Transverse colon (tissue), 4 donors: Measurements from ENCODE around the gene SMIM7. TPM values are rescaled to one million over a fixed set of nuclear protein-coding genes. Genes with fewer than 3 reads are reported as not detected.

Experiments
- DNase-seq: peaks from one replicate; pipeline ENCODE4 v3.0.0-alpha.2; 2019
- H3K27ac ChIP-seq, 4 donors: fragments of 200-600 bp; sonication (generic); 2 replicates each; pipeline ENCODE4 v1.5.1; 2016 to 2018; ENCODE audit warnings: inconsistent platforms in 4 of 4
- H3K27me3 ChIP-seq: fragments of 200-600 bp; sonication (generic); 2 replicates; pipeline ENCODE4 v1.5.1; 2017; ENCODE audit warnings: inconsistent platforms
- H3K36me3 ChIP-seq, 4 donors: fragments of 200-600 bp; sonication (generic); 2 replicates each; pipeline ENCODE4 v1.5.1; 2017 to 2019; ENCODE audit warnings: inconsistent platforms in 4 of 4
- H3K4me1 ChIP-seq, 4 donors: fragments of 200-600 bp; sonication (generic); 2 replicates each; pipeline ENCODE4 v1.5.1; 2017 to 2020; ENCODE audit warnings: inconsistent platforms in 4 of 4
- H3K4me3 ChIP-seq, 4 donors: fragments of 200-600 bp; sonication (generic); 1 replicate in 1 of 4; 2 replicates in 3 of 4; pipeline versions ENCODE4 v1.5.1 to v1.6.1; 2017 to 2019; ENCODE audit warnings: inconsistent platforms in 4 of 4
- H3K9me3 ChIP-seq, 2 donors: fragments of 200-600 bp; sonication (generic); 2 replicates each; pipeline ENCODE4 v1.5.1; 2017 to 2019; ENCODE audit warnings: inconsistent platforms in 2 of 2
- CTCF ChIP-seq, 5 experiments: fragments of 200-600 bp in 3 of 5; fragments of 450-650 bp in 2 of 5; sonication (generic) in 3 of 5; IDR thresholded peaks; 1 replicate in 2 of 5; 2 replicates in 3 of 5; pipeline ENCODE4 v1.5.1; 2016 to 2017; ENCODE audit warnings: antibody characterized with exemption in 5 of 5, inconsistent platforms in 3 of 5, mild to moderate bottlenecking in 2 of 5, moderate library complexity in 1 of 5
- EP300 ChIP-seq: sonication (generic); formaldehyde crosslinking; IDR thresholded peaks from one replicate; pipeline ENCODE4 v1.6.1; 2017; ENCODE audit warnings: antibody characterized with exemption, low read depth
- POLR2A ChIP-seq: fragments of 450-650 bp; IDR thresholded peaks from one replicate; pipeline ENCODE4 v1.6.1; 2016; ENCODE audit warnings: antibody characterized with exemption, mild to moderate bottlenecking, moderate library complexity
- POLR2AphosphoS5 ChIP-seq, 3 donors: sonication (generic); formaldehyde crosslinking; IDR thresholded peaks; one replicate each; pipeline ENCODE4 v1.6.1; 2016; ENCODE audit warnings: antibody characterized with exemption in 3 of 3
- WGBS, 2 donors: methylation state at CpG; one replicate each; pipeline ENCODE4 v1.1.5; 2018; ENCODE audit warnings: low coverage in 1 of 2; 5-methylcytosine and 5-hydroxymethylcytosine counted together
- in situ Hi-C, 4 donors: fragments of 200-750 bp; cut with MboI; loops; one replicate each; pipeline versions ENCODE4 v1.15.0 to v1.15.1; 2017; ENCODE audit warnings: low sequenced_read_pairs in 3 of 4, low pct_ligation_motif_present in 1 of 4, low pct_unique_long_range_greater_than_20kb in 1 of 4
- intact Hi-C: fragments of 100-400 bp; cut with DNase I; formaldehyde crosslinking; loops from one replicate; pipeline ENCODE4 v1.15.1; 2023; ENCODE audit warnings: low total_unique reads
- total RNA-seq, 4 donors: library from RNA; depleted of rRNA; stranded (reverse); fragments of >200 nt; gene quantifications; one replicate each; pipeline ENCODE4 v1.1.0, GENCODE V29; 2016

The SMIM7 gene
- total RNA-seq, 4 donors from 2014 or later = 28.8 to 1,114 (median 108) TPM

- Histone ChIP-seq H3K4me1 (peaks cover 15 to 41% (median 21%) of the 10 kb centered on the region in 4 donors), H3K27ac (no peak overlapping the region), H3K36me3 (no peaks in the 10 kb centered on the region), H3K9me3 (no peaks in the 10 kb centered on the region), H3K27me3 (no peaks in the 10 kb centered on the region), H3K4me3 (no peak overlapping the region)
- WGBS, 2 donors = 93 to 100% methylated on average over 3 to 6 of the region's 6 CpGs
- no peak for DNase-seq
- in situ Hi-C loops (no loop called here), intact Hi-C loops (no loop called here)
- TF ChIP-seq CTCF (IDR thresholded peaks at IDR 0.05) (no peak), POLR2AphosphoS5 (IDR thresholded peaks at IDR 0.05) (no peak), EP300 (no peak), POLR2A (no peak)
Measured at GRCh38 chr19:16611121-16611520, 48.8 kb downstream of the SMIM7 start.

GRCh38 chr19:16609511-16610200 lies 50.3 kb downstream of the SMIM7 start:
- H3K36me3 ChIP-seq = no peaks in the 10 kb centered on the region
- DNase-seq = no peak
- H3K27ac ChIP-seq = peak overlapping the region; percentile 86 to 91 (median 86)
- intact Hi-C loops = no loop called here
- in situ Hi-C loops = no loop called here
- TF ChIP-seq POLR2AphosphoS5 (IDR thresholded peaks at IDR 0.05) = no peak
- no peak for TF ChIP-seq EP300
- no peak for TF ChIP-seq POLR2A
- no peak for TF ChIP-seq CTCF (IDR thresholded peaks at IDR 0.05)
- no peak overlapping the region for H3K4me3 ChIP-seq
- H3K4me1 ChIP-seq = peaks cover 21 to 51% (median 31%) of the 10 kb centered on the region in 4 donors
- WGBS, 2 donors = 33 to 66% methylated on average over 3 to 5 of the region's 5 CpGs
- no peaks in the 10 kb centered on the region for H3K27me3 ChIP-seq
- H3K9me3 ChIP-seq = no peaks in the 10 kb centered on the region

- no peak for TF ChIP-seq CTCF (IDR thresholded peaks at IDR 0.05)
- TF ChIP-seq POLR2AphosphoS5 (IDR thresholded peaks at IDR 0.05) = peak; percentile 85 to 90 (median 89)
- peak; percentile 92 for TF ChIP-seq EP300
- no peaks in the 10 kb centered on the region for H3K36me3 ChIP-seq
- no peak overlapping the region for H3K4me3 ChIP-seq
- H3K27me3 ChIP-seq = no peaks in the 10 kb centered on the region
- in situ Hi-C loops = no loop called here
- peak overlapping the region; percentile 86 to 91 (median 86) for H3K27ac ChIP-seq
- peaks cover 21 to 51% (median 31%) of the 10 kb centered on the region in 4 donors for H3K4me1 ChIP-seq
- intact Hi-C loops = no loop called here
- DNase-seq = peak; percentile 60
- 50% methylated on average over 1 of the region's 1 CpG for WGBS, 2 donors
- H3K9me3 ChIP-seq = no peaks in the 10 kb centered on the region
Measured at GRCh38 chr19:16608290-16608739, 51.6 kb downstream of the SMIM7 start.

GRCh38 chr19:16607819-16608218 lies 52.1 kb downstream of the SMIM7 start:
- H3K4me3 ChIP-seq = no peak overlapping the region
- WGBS, 2 donors = 85% methylated on average over 12 of the region's 12 CpGs; no CpG with 5 or more reads in 1 of the 2 donors
- no peaks in the 10 kb centered on the region for H3K9me3 ChIP-seq
- no peaks in the 10 kb centered on the region for H3K27me3 ChIP-seq
- in situ Hi-C loops (no loop called here), intact Hi-C loops (no loop called here)
- H3K27ac ChIP-seq = peak overlapping the region; percentile 86 to 91 (median 86)
- no peak for DNase-seq
- TF ChIP-seq CTCF (IDR thresholded peaks at IDR 0.05) (no peak), EP300 (no peak), POLR2AphosphoS5 (IDR thresholded peaks at IDR 0.05) (no peak), POLR2A (no peak)
- no peaks in the 10 kb centered on the region for H3K36me3 ChIP-seq
- peaks cover 21 to 51% (median 29%) of the 10 kb centered on the region in 4 donors for H3K4me1 ChIP-seq
